Natural killer cell (primary cell): ENCODE measurements around the gene VDAC1. TPM values are rescaled to one million over a fixed set of nuclear protein-coding genes. Genes with fewer than 3 reads are reported as not detected.
"Not testable (repeated sequence)": the region's sequence is repeated elsewhere in the genome, so short reads cannot be mapped to it uniquely, and the experiment has no call there.

Source experiments
- ATAC-seq, 3 donors: fragments of 150-1000 bp in 2 of 3; fragments of 200-7000 bp in 1 of 3; cut with Tn5 transposase; 1 replicate in 1 of 3; 2 replicates in 2 of 3; pipeline ENCODE4 v1.10.0; 2021; ENCODE audit warnings: mild to moderate bottlenecking in 2 of 3, moderate library complexity in 2 of 3
- DNase-seq, 2 donors: peaks; one replicate each; pipeline versions ENCODE4 v3.0.0 to v3.0.0-alpha.2; 2013 to 2021; ENCODE audit warnings: mixed read lengths in 1 of 2
- H3K27ac ChIP-seq: one replicate; pipeline ENCODE4 v1.5.1; 2013; ENCODE audit warnings: mild to moderate bottlenecking, low read length
- H3K27me3 ChIP-seq: one replicate; pipeline ENCODE4 v1.6.1; 2013; ENCODE audit warnings: low read length; ENCODE audit not compliant: control insufficient read depth, insufficient read depth
- H3K36me3 ChIP-seq: one replicate; pipeline ENCODE4 v1.6.1; 2013; ENCODE audit warnings: low read length; ENCODE audit not compliant: control insufficient read depth, insufficient read depth
- H3K4me1 ChIP-seq: one replicate; pipeline ENCODE4 v1.6.1; 2013; ENCODE audit warnings: low read length; ENCODE audit not compliant: control insufficient read depth, insufficient read depth
- H3K4me3 ChIP-seq: one replicate; pipeline ENCODE4 v1.5.1; 2013; ENCODE audit warnings: low read length
- H3K9me3 ChIP-seq: one replicate; pipeline ENCODE4 v1.6.1; 2013; ENCODE audit warnings: low read length; ENCODE audit not compliant: control insufficient read depth, insufficient read depth
- H3K27ac Mint-ChIP-seq, 2 donors: one replicate each; pipeline ENCODE4 v1.8.0; 2022; ENCODE audit warnings: mild to moderate bottlenecking in 2 of 2, mixed read lengths in 2 of 2, moderate library complexity in 1 of 2
- H3K27me3 Mint-ChIP-seq, 2 donors: one replicate each; pipeline ENCODE4 v1.8.0; 2022; ENCODE audit warnings: low read depth in 2 of 2, mixed read lengths in 2 of 2
- H3K36me3 Mint-ChIP-seq: one replicate; pipeline ENCODE4 v1.8.0; 2022; ENCODE audit warnings: mixed read lengths
- H3K4me1 Mint-ChIP-seq, 2 donors: one replicate each; pipeline ENCODE4 v1.8.0; 2022; ENCODE audit warnings: mixed read lengths in 2 of 2
- H3K4me3 Mint-ChIP-seq: one replicate; pipeline ENCODE4 v1.8.0; 2022; ENCODE audit warnings: mild to moderate bottlenecking, moderate library complexity, mixed read lengths
- H3K9me3 Mint-ChIP-seq, 2 donors: one replicate each; pipeline ENCODE4 v1.8.0; 2022; ENCODE audit warnings: mixed read lengths in 2 of 2
- CTCF ChIP-seq: fragments of 200-600 bp; IDR thresholded peaks from one replicate; pipeline ENCODE4 v1.8.0; 2022; ENCODE audit warnings: antibody characterized with exemption
- WGBS: methylation state at CpG from one replicate; pipeline ENCODE4 v1.1.7; 2013; ENCODE audit warnings: missing lambda C conversion rate; ENCODE audit not compliant: insufficient coverage; 5-methylcytosine and 5-hydroxymethylcytosine counted together
- intact Hi-C: fragments of 100-400 bp; cut with micrococcal nuclease; formaldehyde crosslinking; loops from one replicate; pipeline ENCODE4 v1.14.2; 2022
- total RNA-seq, 4 donors: library from RNA; stranded (reverse); fragments of 120-200 nt in 1 of 4; gene quantifications; one replicate each; pipeline versions ENCODE4 v1.2.3 to v1.2.4, GENCODE V29; 2013 to 2022

VDAC1 gene
- total RNA-seq, 3 donors from 2014 or later (not counting 1 experiment from before 2014, with no cell fraction given): 54.0 to 63.3 (median 60.2) TPM

- ATAC-seq (no peak), DNase-seq (no peak)
- Histone ChIP-seq H3K36me3 (no peaks in the 10 kb centered on the region), H3K9me3 (no peaks in the 10 kb centered on the region), H3K27me3 (no peaks in the 10 kb centered on the region), H3K4me1 (peaks cover 30% of the 10 kb centered on the region), H3K27ac (no peak overlapping the region), H3K4me3 (no peak overlapping the region)
- Mint-ChIP-seq H3K9me3 (no peaks in the 10 kb centered on the region), H3K4me1 (peaks cover 0 to 6% of the 10 kb centered on the region in 2 donors), H3K4me3 (no peak overlapping the region), H3K27me3 (no peaks in the 10 kb centered on the region), H3K36me3 (no peaks in the 10 kb centered on the region), H3K27ac (no peak overlapping the region)
- intact Hi-C loops: loop anchor here (5.0 to 10.0 kb wide), 2 partner anchors 64 to 247 kb away; no protein-coding TSS in a partner anchor
- WGBS: 100% methylated on average over 1 of the region's 3 CpGs
- TF ChIP-seq CTCF: no peak
Observed at GRCh38 chr5:134038138-134038537, 33.4 kb upstream of the VDAC1 start.

GRCh38 chr5:134037160-134037559, 32.4 kb upstream of the VDAC1 start:
- Histone ChIP-seq H3K27ac (no peak overlapping the region), H3K9me3 (no peaks in the 10 kb centered on the region), H3K4me1 (peaks cover 22% of the 10 kb centered on the region), H3K4me3 (no peak overlapping the region), H3K36me3 (no peaks in the 10 kb centered on the region), H3K27me3 (no peaks in the 10 kb centered on the region)
- H3K27me3 Mint-ChIP-seq: no peaks in the 10 kb centered on the region
- H3K9me3 Mint-ChIP-seq: no peaks in the 10 kb centered on the region
- no peak for TF ChIP-seq CTCF
- intact Hi-C loops: loop anchor here (5.0 to 10.0 kb wide), 2 partner anchors 65 to 248 kb away; no protein-coding TSS in a partner anchor
- no peak for ATAC-seq
- no peak overlapping the region for H3K27ac Mint-ChIP-seq
- H3K36me3 Mint-ChIP-seq: no peaks in the 10 kb centered on the region
- no peak for DNase-seq
- H3K4me1 Mint-ChIP-seq: peaks cover 0 to 6% of the 10 kb centered on the region in 2 donors
- 66% methylated on average over 2 of the region's 2 CpGs for WGBS
- no peak overlapping the region for H3K4me3 Mint-ChIP-seq

GRCh38 chr5:134034326-134034725, 29.6 kb upstream of the VDAC1 start:
- Histone ChIP-seq H3K4me1 (peaks cover 4% of the 10 kb centered on the region), H3K27me3 (no peaks in the 10 kb centered on the region), H3K9me3 (no peaks in the 10 kb centered on the region), H3K36me3 (no peaks in the 10 kb centered on the region), H3K27ac (no peak overlapping the region), H3K4me3 (no peak overlapping the region)
- no peaks in the 10 kb centered on the region for H3K27me3 Mint-ChIP-seq
- intact Hi-C loops: loop anchor here (10.0 kb wide), 1 partner anchor 250 kb away; no protein-coding TSS in a partner anchor
- peaks cover 0 to 2% of the 10 kb centered on the region in 2 donors for H3K4me1 Mint-ChIP-seq
- no peaks in the 10 kb centered on the region for H3K36me3 Mint-ChIP-seq
- no peak overlapping the region for H3K4me3 Mint-ChIP-seq
- no peak for TF ChIP-seq CTCF
- no peak overlapping the region for H3K27ac Mint-ChIP-seq
- 93% methylated on average over 18 of the region's 18 CpGs for WGBS
- no peak for DNase-seq
- ATAC-seq: no peak
- H3K9me3 Mint-ChIP-seq: no peaks in the 10 kb centered on the region

GRCh38 chr5:134030303-134030964, 25.7 kb upstream of the VDAC1 start:
- not testable (repeated sequence) for H3K27ac ChIP-seq, H3K36me3 ChIP-seq, H3K4me3 Mint-ChIP-seq, H3K27me3 Mint-ChIP-seq, H3K27me3 ChIP-seq, H3K9me3 ChIP-seq, H3K4me1 ChIP-seq, H3K4me1 Mint-ChIP-seq, H3K27ac Mint-ChIP-seq, ATAC-seq, H3K36me3 Mint-ChIP-seq, H3K9me3 Mint-ChIP-seq, H3K4me3 ChIP-seq, DNase-seq
- intact Hi-C loops: loop anchor here (10.0 kb wide), 1 partner anchor 254 kb away; no protein-coding TSS in a partner anchor
- 97% methylated on average over 3 of the region's 4 CpGs for WGBS
